CD4-positive, alpha-beta T cell treated with Interleukin-2 at 100 ng/mL for 4 hours (primary cell): ENCODE measurements around the gene CMTR2.

Source experiments
- DNase-seq: peaks from one replicate; pipeline ENCODE4 v3.0.0-alpha.2; 2020; ENCODE audit warnings: low spot score

The CMTR2 gene

DNA sequence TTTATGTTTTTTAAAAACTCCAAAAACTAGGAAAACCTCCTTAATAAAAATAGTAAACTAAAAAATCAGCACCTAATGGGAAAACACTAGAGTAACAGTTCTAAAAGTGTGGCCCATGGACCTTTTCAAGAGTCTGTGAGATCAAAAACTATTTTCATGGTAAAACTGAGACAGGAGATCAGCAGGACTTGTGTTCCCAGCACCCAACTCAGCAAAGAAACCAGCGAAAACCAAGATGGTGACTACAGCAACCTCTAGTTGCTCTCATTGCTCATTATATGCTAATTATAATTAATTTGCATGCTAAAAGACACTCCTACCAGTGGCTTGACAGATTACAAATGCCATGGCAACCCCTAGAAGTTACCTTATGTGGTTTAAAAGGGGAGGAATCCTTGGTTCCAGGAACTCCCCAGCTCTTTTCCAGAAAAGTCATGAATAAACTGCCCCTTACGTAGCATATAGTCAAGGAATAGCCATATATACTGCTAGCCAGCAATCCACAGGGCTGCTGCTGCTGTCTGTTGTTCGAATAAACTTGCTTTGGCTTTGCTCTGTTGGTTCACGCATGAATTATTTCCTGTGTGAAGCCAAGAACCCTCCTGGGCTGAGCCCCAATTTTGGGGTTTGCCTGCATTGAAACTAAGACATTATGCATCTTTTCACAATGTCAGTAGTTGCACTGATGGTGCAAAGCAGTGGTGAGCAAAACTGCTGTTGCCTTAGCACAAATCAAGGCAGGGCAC, 12.4 kb downstream of the CMTR2 start:
- no peak for DNase-seq

DNA sequence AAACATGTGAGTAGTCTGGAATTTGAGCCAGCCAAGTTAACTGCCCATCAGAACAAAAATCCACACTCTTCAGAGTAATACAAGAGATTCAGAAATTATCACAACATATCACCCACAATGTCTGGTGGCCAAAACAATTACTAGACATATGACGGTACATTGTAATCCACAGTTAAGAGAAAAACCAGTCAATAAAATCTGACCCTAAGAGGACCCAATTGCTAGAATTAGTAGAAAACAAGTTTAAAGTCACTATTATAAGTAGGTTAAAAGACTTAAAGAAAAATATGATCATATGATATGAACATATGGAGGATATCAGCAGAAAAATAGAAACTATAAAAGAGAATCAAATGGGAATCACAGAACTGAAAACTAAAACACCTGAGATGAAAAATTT, 15.8 kb downstream of the CMTR2 start:
- DNase-seq = no peak

DNA sequence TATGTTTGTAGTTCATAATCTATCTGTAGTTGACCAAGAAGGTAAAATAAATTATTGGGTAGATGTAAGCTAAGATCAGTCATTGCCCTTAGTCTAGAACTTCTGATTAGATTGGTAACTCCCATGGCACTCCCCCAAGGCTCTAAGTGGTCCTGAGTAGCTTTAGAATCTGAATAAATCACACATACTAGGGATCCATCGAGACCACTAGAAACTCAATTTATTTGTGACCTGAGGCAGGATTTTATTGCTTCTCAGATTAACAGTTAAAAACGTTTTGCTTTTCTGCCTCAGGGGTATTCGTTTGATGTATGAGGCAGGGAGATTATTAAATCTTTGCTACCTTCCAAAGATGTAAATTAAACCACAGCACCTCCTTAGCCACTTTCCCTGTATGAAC, 24.9 kb downstream of the CMTR2 start:
- no peak for DNase-seq

DNA sequence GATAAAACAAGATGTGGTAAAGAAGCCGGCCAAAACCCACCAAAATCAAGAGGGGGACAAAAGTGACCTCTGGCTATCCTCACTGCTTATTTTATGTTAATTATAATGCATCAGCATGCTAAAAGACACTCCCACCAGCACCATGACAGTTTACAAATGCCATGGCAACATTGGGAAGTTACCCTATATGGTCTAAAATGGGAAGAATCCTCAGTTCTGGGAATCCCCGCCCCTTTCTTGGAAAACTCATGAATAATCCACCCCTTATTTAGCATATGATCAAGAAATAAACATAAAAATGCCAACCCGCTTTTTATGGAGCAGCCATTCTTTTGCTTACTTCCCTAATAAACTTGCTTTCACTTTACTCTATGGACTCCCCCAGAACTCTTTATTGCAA, 25.6 kb downstream of the CMTR2 start:
- DNase-seq = no peak

DNA sequence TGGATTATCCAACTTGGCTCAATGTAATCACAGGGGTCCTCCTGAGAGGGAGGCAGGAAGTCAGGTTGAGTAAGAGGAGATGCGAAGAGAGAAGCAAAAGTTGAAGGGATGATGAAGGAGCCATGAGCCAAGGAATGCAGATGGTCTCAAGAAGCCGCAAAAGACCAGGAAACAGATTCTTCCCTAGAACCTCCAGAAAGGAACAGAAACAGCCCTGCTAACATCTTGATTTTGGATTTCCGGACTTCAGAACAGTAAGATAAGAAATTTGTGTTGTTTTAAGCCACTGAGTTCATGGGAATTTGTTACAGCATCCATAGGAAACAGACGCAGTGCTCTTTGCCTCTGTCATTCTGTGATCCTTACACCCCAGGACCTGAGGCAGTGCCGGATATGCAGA, 26.8 kb downstream of the CMTR2 start:
- DNase-seq = no peak

DNA sequence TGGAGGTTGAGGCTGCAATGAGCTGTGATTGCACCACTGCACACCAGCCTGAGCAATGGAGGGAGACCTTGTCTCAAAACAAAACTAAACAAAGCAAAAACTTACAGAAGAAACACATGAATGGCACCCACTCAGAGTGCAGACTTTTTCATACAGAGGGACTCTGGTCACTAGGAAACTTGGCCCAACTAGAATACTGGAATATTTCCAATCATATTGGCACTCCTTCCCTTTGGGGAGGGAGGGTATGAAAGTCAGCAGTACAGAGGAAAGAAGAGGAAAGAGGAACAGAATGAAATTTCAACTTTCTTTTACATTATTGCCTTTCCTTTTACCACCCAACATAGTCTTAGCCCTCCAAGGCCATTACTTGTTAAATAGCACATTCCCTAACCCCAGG, 28.2 kb downstream of the CMTR2 start:
- no peak for DNase-seq

DNA sequence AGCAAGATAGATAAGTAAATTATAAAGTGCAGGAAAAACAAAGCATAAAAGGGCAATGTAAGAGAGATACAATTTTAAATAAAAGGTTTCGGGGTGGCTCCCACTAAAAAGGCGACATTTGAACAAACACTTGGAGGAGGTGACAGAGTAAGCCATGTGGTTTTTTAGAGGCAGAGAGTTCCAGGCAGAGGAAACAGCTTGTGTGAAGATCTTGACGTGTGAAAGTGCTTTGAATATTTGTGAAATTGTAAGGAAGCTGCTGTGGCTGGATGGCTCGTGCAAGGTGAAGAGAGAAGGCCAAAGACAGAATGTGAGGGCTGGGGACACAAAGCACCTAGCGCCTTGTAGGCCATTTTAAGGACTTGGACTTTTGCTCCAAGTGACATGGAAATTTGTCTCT, 30.1 kb downstream of the CMTR2 start:
- DNase-seq = no peak

DNA sequence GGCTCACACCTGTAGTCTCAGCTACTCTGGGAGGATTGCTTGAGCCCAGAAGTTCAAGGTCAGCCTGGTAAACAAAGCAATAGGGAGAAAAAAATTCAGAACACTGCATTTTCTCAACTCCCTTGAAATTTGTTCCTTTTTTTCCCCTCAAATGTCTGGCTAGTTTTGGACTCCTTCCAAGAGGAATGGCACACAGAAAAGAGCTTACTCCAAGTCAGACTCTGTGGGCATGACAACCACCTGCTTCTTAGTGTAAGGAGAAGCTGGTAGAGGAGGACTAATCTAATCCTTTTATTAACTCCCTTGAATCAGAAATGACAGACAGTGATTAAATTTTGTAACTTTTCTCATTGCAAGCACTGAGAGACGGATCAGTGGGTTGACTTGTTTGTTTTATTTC, 30.8 kb downstream of the CMTR2 start:
- DNase-seq = no peak

DNA sequence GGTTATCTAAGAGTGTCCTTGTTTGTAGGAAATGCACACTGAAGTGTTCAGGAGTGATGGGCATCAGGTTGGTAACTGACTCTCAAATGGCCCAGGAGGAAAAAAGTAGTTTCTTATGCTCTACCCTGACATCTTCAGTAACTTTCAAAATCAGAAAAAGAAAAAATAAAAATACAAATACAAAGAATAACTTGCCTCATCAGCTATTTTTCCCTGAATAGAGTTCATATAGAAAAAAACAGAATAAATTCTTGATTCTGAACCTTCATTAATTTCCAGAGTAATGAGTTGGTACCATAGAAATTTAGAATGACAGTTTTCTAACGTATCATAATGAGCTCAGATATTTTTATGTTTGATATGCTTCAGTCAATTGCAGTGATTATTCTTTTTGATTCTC, 31.4 kb downstream of the CMTR2 start:
- DNase-seq = no peak

DNA sequence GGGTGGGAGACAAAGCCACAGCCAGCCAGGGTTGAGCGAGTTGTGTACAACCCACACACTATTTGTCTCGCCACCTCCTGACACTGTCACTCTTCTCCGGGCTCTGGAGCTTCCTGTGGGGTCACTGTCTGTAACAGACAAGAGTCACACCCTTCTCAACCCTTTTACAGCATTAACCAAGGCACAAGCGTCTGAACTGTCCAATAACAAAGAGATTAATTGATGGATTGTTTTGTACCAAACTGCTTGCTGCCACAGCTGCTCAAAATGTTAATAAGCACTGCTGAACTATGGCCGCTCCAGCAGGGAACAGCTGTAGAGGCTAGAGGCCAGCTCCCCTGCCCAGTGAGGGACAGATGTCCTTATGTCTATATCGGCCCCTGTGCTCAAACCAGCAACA, 33.5 kb downstream of the CMTR2 start:
- DNase-seq = no peak

DNA sequence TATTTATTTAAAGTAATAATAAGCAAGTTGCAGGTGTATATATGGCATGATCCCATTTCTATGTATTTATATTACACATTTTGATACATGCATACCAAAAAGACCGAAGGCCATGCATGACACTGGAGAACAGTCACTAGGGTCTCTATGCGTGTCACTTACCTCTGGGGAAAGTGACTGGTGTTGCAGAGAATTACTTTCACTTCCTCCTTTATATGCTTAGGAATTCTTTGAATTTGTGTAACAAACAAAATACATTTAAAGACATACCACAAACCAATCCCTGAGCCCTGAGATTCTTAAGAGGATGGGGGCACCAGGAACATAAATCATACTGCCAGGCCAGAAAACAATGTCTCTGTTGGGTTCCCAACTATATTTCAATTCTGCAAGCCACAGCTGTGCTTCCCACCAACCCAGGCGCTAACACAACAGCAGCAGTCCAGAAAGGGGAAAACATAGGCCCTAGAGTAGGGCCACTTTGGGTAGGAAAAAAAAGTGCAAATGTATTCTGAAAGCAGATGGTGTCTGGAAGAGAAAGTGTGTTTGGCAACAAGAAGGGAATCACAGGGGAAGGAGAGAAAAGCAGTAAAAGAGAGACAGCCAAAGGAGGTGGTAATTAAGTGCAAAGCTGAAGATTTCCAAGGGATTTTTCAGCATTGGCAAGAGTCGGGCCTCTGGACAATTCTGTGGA, 34.2 kb downstream of the CMTR2 start:
- DNase-seq = no peak

DNA sequence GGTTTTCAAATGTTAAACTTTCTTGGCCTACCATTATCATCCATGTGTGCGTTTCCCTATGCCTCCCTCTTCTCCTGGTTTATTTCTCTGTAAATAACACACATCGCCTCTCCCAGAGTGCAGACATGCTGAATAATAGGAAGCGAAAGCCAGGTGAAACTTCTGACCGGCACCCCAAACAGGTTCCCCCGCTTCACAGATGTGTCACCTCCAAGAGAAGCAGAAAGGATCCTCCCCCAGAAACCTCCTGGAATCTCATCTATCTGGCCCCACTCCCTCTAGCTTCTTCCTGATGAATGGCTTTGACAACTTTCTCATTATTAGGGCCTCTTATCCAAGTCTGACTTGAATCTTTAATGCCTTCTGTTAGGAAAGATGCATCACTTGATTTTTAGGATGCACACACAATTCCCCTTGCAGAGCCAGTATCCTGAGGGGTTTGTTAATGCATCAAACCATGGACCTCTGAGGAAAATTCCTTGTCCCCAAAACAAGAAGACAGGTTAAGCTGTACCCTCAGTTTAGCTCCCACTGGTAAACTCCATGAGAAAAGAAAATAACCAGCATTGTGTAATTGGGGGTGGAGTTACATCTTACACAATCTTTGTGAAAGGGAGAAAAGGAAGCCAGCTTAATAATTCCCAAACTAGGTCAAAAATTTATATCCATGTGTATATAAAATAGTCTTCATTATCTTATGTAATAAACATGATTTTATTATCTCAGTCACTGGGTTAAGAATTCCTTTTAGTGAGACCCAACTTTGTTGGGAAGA, 38.6 kb downstream of the CMTR2 start:
- no peak for DNase-seq

DNA sequence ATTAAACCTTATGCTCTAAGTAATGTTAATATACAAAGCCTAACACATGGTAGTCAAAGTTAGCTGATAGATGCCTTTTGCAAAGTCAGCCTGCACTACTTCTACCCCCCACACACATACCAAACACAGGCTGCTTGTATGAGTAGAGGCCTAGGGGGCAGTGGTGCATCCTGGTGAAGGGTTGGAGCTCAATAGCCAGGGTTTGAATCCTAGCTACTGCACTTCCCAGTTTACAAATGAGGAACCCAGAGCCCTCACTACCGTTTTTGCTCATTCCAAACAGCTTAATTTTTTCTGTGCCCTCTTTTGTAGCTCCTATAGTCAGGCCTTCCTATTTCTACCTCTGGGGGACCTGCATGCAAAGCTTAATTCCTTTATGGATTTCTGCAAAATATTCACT, 39.8 kb downstream of the CMTR2 start:
- DNase-seq = no peak

DNA sequence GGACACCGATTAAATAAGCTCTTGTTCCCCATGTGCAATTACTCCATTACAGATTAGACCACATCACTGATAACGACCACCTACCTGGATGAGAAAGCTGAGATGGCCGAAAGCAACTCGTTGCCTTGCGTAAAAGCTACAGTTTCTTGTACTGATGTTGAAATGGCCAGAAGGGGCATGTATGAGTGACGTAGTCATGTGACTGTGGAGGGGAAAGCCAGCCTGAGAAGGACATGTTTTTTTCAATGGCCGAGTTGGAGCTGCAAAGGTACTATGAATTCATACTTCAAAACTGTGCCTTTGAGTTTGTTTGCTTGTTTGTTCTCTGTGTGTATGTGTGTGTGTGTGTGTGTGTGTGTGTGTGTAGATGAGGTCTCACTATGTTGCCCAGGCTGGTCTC, 41.7 kb downstream of the CMTR2 start:
- no peak for DNase-seq

DNA sequence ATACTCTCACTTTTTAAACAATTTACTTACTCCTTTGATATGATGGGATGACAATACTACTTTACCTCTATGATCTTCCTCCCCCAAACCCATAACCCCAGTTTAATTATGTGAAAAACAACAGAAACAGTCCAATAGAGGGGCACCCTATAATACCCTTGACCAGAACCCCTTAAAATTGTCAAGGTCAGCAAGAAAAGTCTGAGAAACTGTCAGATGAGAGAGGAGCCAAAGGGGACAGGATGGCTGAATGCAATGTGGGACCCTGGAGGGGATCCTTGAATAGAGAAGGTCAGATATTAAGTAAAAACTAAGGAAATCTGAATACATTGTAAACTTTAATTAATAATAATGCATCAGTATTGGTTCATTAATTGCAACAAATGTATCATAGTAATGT, 42.9 kb downstream of the CMTR2 start:
- no peak for DNase-seq

DNA sequence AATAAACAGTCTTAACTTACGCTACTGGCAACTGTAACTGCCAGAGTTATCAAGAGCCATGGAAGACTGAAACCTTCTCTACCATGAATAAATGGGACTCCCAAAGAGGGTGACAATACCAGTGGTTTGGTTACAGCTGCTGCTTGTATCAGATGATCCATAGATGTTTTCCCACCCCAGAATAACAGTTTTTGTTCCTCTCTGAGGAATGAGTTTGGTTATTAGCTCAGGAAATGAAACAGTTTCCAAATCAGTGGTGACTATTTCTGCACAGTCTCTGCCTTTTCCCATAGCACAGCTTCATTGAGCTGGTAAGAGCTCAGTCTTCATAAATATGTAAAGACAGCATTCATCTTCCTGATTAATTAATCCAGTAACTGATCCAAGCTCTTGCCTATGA, 44.7 kb downstream of the CMTR2 start:
- DNase-seq = no peak

DNA sequence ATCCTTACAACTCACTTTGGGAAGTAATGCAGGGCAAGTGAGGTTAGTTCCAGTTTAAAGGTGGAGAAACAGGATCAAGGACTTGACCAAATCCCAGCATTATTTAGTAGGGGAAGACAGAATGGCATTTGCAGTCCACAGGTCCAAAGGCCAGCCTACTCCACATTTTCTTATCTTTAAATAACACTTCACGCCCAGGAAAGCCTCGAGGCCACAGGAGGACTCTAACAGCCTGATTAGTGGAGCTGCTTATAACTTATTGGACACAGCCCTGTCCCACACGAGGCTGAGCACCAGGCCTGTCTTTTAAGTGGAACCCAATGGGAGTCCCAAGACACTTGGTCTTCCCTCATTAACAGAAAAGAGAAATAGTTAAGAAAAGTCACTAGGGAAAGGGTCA, 46.6 kb downstream of the CMTR2 start:
- no peak for DNase-seq

DNA sequence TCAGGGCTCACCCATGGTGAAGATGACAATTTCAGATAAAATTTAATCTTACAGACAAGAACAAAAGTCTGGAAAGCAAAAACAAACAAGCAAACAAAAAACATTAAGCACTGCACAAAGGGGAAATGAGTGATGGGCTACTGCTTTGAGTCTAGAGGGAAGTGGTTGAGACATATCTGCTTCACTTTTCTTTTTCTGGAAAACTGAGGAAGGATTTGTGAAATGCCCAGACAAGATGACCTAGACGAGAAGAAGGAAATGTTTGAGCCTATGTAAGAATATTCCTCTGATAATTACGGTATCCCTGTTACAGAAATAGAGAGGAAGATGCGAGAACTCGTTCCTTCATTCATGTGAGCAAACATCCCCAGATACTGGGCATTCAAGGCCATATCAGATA, 47.2 kb downstream of the CMTR2 start:
- no peak for DNase-seq
